ENCODE results near the gene WDR46. TPM values are rescaled to one million over a fixed set of nuclear protein-coding genes. Genes with fewer than 3 reads are reported as not detected.
"Not testable (repeated sequence)": the region's sequence is repeated elsewhere in the genome, so short reads cannot be mapped to it uniquely, and the experiment has no call there.

The WDR46 gene
- total and polyA plus RNA-seq, 2 of the 13 experiments (the other 11 are each of a cell fraction or from before 2014, with no cell fraction given): 47.4 to 105 TPM

DNA sequence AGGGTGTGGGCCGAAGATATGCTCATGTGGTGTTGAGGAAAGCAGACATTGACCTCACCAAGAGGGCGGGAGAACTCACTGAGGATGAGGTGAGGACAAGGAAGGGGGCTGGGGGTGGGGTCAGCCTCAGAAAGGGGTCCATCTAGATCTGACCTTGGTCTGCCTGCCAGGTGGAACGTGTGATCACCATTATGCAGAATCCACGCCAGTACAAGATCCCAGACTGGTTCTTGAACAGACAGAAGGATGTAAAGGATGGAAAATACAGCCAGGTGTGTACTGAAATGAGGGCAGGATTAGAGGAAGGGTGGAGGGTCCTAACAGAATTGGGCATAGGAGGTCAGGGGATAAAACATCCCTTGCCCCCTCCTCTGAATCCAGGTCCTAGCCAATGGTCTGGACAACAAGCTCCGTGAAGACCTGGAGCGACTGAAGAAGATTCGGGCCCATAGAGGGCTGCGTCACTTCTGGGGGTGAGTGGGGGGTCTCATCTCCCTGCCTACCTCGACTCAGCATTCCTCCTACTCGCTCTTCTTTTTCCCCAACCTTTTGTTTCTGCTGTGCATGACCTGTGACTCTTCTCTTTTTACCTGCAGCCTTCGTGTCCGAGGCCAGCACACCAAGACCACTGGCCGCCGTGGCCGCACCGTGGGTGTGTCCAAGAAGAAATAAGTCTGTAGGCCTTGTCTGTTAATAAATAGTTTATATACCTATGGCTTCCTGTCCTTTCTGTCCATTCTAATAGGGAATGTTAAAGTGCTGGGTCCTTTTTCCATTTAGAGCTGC lies 13.1 kb downstream of the WDR46 start:
- H3K27ac ChIP-seq (ENCODE audit: extremely low read length, insufficient read depth, low read length); H3K4me3 ChIP-seq (replicated peaks in 1 of 3; ENCODE audit: insufficient read depth in 1 of 3, low read depth in 2 of 3, low read length in 3 of 3); H3K9me3 ChIP-seq (ENCODE audit: low read length); H3K4me2 ChIP-seq (ENCODE audit: low read depth, low read length); DNase-seq (ENCODE audit: low spot score); H3K9ac ChIP-seq (ENCODE audit: insufficient read depth, low read depth, low read length); FAIRE-seq; ATAC-seq; BruUV-seq (replicated peaks); intact Hi-C loops (cut with micrococcal nuclease; ENCODE audit: unreplicated experiment); H2AFZ ChIP-seq (ENCODE audit: low read length); H3K27me3 ChIP-seq (ENCODE audit: control insufficient read depth in 1 of 2, insufficient read depth in 2 of 2, low read length in 2 of 2); TF ChIP-seq NONO (IDR thresholded peaks at IDR 0.05): not testable (repeated sequence)
- ChIA-PET CTCF (ENCODE audit: low intra/inter-chr PET ratio, low total read pairs) (interaction anchor here (1.3 kb wide), 1 partner anchor 131 kb away, joined by 4 read pairs; no protein-coding TSS in a partner anchor), POLR2A (interaction anchor here (1.2 to 3.5 kb wide), 7 partner anchors 13 to 77 kb away, joined by 4 to 17 read pairs (median 11); partner anchors contain the start of genes PFDN6, RGL2, WDR46 and ZBTB22)
- in situ Hi-C loops (cut with HindIII; ENCODE audit: extremely low pct_ligation_motif_present, low pct_unique_long_range_greater_than_20kb): loop anchor here (25.0 kb wide), 1 partner anchor 136 kb away; the partner anchor contains the start of genes CUTA, PHF1 and SYNGAP1
- H3K4me1 ChIP-seq (ENCODE audit: insufficient read depth, low read length): peaks cover 32% of the 10 kb centered on the region
- peaks cover 40% of the 10 kb centered on the region for H3K79me2 ChIP-seq (ENCODE audit: insufficient read depth, low read length)
- peaks cover 20 to 50% of the 10 kb centered on the region in 2 experiments for H3K36me3 ChIP-seq (replicated peaks in 1 of 2; ENCODE audit: control insufficient read depth in 1 of 2, insufficient read depth in 2 of 2, low read length in 2 of 2)
- 96% methylated on average over 16 of the region's 16 CpGs for WGBS (ENCODE audit: low lambda C conversion rate)
- peaks cover 33% of the 10 kb centered on the region for H4K20me1 ChIP-seq (ENCODE audit: insufficient read depth, low read length)
- TF ChIP-seq MTA1 (CRISPR knock-in tag; IDR thresholded peaks at IDR 0.05; ENCODE audit: borderline replicate concordance) (0 out of 2 replicates have a peak, but pooled peaks have one; percentile 3), RBFOX2 (IDR thresholded peaks at IDR 0.05; ENCODE audit: low read depth, low read length) (peak; percentile 60), PAF1 (CRISPR knock-in tag; IDR thresholded peaks at IDR 0.05) (peak; percentile 79), POLR2A (IDR thresholded peaks at IDR 0.05; ENCODE audit: insufficient read depth in 1 of 2, low read depth in 2 of 2, low read length in 2 of 2) (peak in 1 of 2 experiments; percentile 40; a peak in 2 of 4 replicates), RBM22 (optimal IDR thresholded peaks at IDR 0.05; ENCODE audit: low read length) (peak; percentile 65), NONO (CRISPR knock-in tag; conservative IDR thresholded peaks at IDR 0.05) (0 out of 2 replicates have a peak, but pooled peaks have one; percentile 32)
